GM12878 (cell line): ENCODE results near the gene CCDC172. TPM values are rescaled to one million over a fixed set of nuclear protein-coding genes. Genes with fewer than 3 reads are reported as not detected.

ENCODE experiments used
- ATAC-seq: fragments of 200-7000 bp; cut with Tn5 transposase; 3 replicates; pipeline ENCODE4 v1.9.1; 2020; ENCODE audit warnings: mild to moderate bottlenecking, moderate library complexity
- BruUV-seq: library from RNA; stranded (reverse); fragments of 400-500 nt; replicated peaks from 2 replicates; lab custom pipeline; 2021; lab: Mats Ljungman, UMichigan
- CTCF ChIA-PET: fragments of 300-600 bp; sonication (Branson Sonifier 250); formaldehyde crosslinking; extraction: SDS; loops from one replicate; lab custom pipeline; 2021; ENCODE audit warnings: inconsistent platforms; lab: Yijun Ruan, JAX
- POLR2A ChIA-PET: fragments of 350-600 bp; formaldehyde crosslinking; extraction: SDS; loops from one replicate; lab custom pipeline; 2021; ENCODE audit warnings: inconsistent platforms; lab: Charles Lee
- RAD21 ChIA-PET: fragments of 300-600 bp; sonication (Branson Sonifier 250); formaldehyde crosslinking; loops from one replicate; lab custom pipeline; 2023; ENCODE audit warnings: antibody characterized with exemption; ENCODE audit not compliant: unreplicated experiment; lab: Charles Lee
- SMC1A ChIA-PET: fragments of 300-600 bp; sonication (Branson Sonifier 250); formaldehyde crosslinking; loops from one replicate; lab custom pipeline; 2023; ENCODE audit not compliant: unreplicated experiment, uncharacterized antibody; lab: Charles Lee
- DNase-seq: peaks from one replicate; pipeline ENCODE4 v3.0.0-alpha.2; 2011; ENCODE audit warnings: low read depth, low spot score
- FAIRE-seq: peaks from 3 replicates; lab custom pipeline; 2011; peaks lifted over from hg19 to GRCh38; lab: Jason Lieb, UNC
- H2AFZ ChIP-seq: 2 replicates; pipeline ENCODE4 v1.6.0; 2011; ENCODE audit warnings: low read depth, low read length, control low read depth; ENCODE audit not compliant: control insufficient read depth
- H3K27ac ChIP-seq: 2 replicates; pipeline ENCODE4 v1.5.1; 2011; ENCODE audit warnings: control low read depth; ENCODE audit not compliant: control insufficient read depth, insufficient read depth
- H3K27me3 ChIP-seq, 2 experiments: replicated peaks in 1 of 2; 2 replicates each; pipeline versions ENCODE4 v1.6.0 to v1.6.1; 2011; ENCODE audit warnings: low read length in 1 of 2; ENCODE audit not compliant: control insufficient read depth in 2 of 2, insufficient read depth in 2 of 2
- H3K36me3 ChIP-seq, 2 experiments: 2 replicates each; pipeline ENCODE4 v1.5.1; 2011; ENCODE audit warnings: low read length in 1 of 2; ENCODE audit not compliant: control insufficient read depth in 2 of 2, insufficient read depth in 2 of 2
- H3K4me1 ChIP-seq: 2 replicates; pipeline ENCODE4 v1.6.1; 2011; ENCODE audit warnings: mild to moderate bottlenecking, low read length, moderate library complexity, mixed read lengths; ENCODE audit not compliant: control insufficient read depth, insufficient read depth
- H3K4me2 ChIP-seq: 2 replicates; pipeline ENCODE4 v1.6.0; 2011; ENCODE audit warnings: control low read depth; ENCODE audit not compliant: control insufficient read depth, insufficient read depth
- H3K4me3 ChIP-seq: fragments of 200-600 bp; sonication (generic); 2 replicates; pipeline ENCODE4 v1.5.1; 2016
- H3K79me2 ChIP-seq: 2 replicates; pipeline ENCODE4 v1.6.0; 2011; ENCODE audit warnings: low read length; ENCODE audit not compliant: control insufficient read depth, insufficient read depth
- H3K9ac ChIP-seq: 2 replicates; pipeline ENCODE4 v1.8.0; 2011; ENCODE audit warnings: low read length, control low read depth, mixed read lengths; ENCODE audit not compliant: control insufficient read depth, insufficient read depth
- H3K9me3 ChIP-seq: replicated peaks from 3 replicates; pipeline ENCODE4 v1.5.1; 2011; ENCODE audit warnings: mild to moderate bottlenecking, low read length; ENCODE audit not compliant: control insufficient read depth, insufficient read depth
- H4K20me1 ChIP-seq: 2 replicates; pipeline ENCODE4 v1.6.0; 2011; ENCODE audit not compliant: control insufficient read depth, insufficient read depth
- BMI1 ChIP-seq: fragments of 450-650 bp; IDR thresholded peaks from 2 replicates; pipeline ENCODE4 v1.6.1; 2016; ENCODE audit warnings: mild to moderate bottlenecking, moderate library complexity, borderline replicate concordance
- CEBPZ ChIP-seq: fragments of 150-350 bp; IDR thresholded peaks from 2 replicates; pipeline ENCODE4 v1.6.1; 2016; ENCODE audit warnings: low read depth, low read length
- CHD2 ChIP-seq: IDR thresholded peaks from 2 replicates; pipeline ENCODE4 v1.6.1; 2011; ENCODE audit warnings: low read depth, low read length, improper control_type of control experiment, borderline replicate concordance
- GATAD2B ChIP-seq: fragments of 450-650 bp; conservative IDR thresholded peaks from 2 replicates; pipeline ENCODE4 v1.6.1; 2017; ENCODE audit warnings: low read depth, mild to moderate bottlenecking, moderate library complexity
- HDAC2 ChIP-seq: fragments of 200-600 bp; sonication (generic); IDR thresholded peaks from 2 replicates; pipeline ENCODE4 v1.6.1; 2017
- LARP7 ChIP-seq: fragments of 450-650 bp; IDR thresholded peaks from 2 replicates; pipeline ENCODE4 v1.6.1; 2017; ENCODE audit warnings: mild to moderate bottlenecking
- MYC ChIP-seq: IDR thresholded peaks from 2 replicates; pipeline ENCODE4 v1.6.1; 2011; ENCODE audit warnings: mild to moderate bottlenecking, low read length, moderate library complexity, inconsistent platforms; ENCODE audit not compliant: insufficient read depth, insufficient replicate concordance, insufficient read length, severe bottlenecking
- NFIC ChIP-seq: IDR thresholded peaks from 2 replicates; pipeline ENCODE4 v1.6.1; 2012; ENCODE audit warnings: low read depth, mild to moderate bottlenecking, inconsistent platforms, low read length, moderate library complexity
- NFYB ChIP-seq: IDR thresholded peaks from 2 replicates; pipeline ENCODE4 v1.6.1; 2011; ENCODE audit warnings: low read depth, mild to moderate bottlenecking, low read length, improper control_type of control experiment, moderate library complexity; ENCODE audit not compliant: insufficient read depth
- RELA ChIP-seq: fragments of 450-650 bp; IDR thresholded peaks from 2 replicates; pipeline ENCODE4 v1.8.0; 2014; ENCODE audit warnings: borderline replicate concordance; ENCODE audit not compliant: partially characterized antibody
- STAT1 ChIP-seq: fragments of 450-650 bp; conservative IDR thresholded peaks from 2 replicates; pipeline ENCODE4 v1.6.1; 2014; ENCODE audit warnings: antibody characterized with exemption, mild to moderate bottlenecking
- ZBTB4 ChIP-seq: fragments of 450-650 bp; formaldehyde crosslinking; IDR thresholded peaks from 2 replicates; pipeline ENCODE4 v1.4.0; 2022; ENCODE audit warnings: mild to moderate bottlenecking, moderate library complexity
- WGBS: methylation state at CpG from one replicate; pipeline ENCODE4 v1.1.6; 2016; ENCODE audit warnings: low lambda C conversion rate; ENCODE audit not compliant: insufficient replicate concordance, insufficient coverage; ENCODE audit errors: missing lambda C conversion rate; 5-methylcytosine and 5-hydroxymethylcytosine counted together
- in situ Hi-C: fragments of 300-500 bp; cut with MboI; formaldehyde crosslinking; loops from 9 replicates; pipeline ENCODE4 v1.14.3; 2018; ENCODE audit warnings: mixed read lengths
- intact Hi-C: fragments of 100-400 bp; cut with micrococcal nuclease; formaldehyde crosslinking; loops from one replicate; pipeline ENCODE4 v1.14.2; 2022; ENCODE audit not compliant: unreplicated experiment
- polyA plus RNA-seq, 11 experiments: library from polyadenylated mRNA; depleted of rRNA in 4 of 11; unstranded in 6 of 11; stranded (reverse) in 5 of 11; fragments of >200 nt; fragmentation: Nextera tagmentation in 4 of 11; fragmentation: Illumina TruSeq in 1 of 11; extraction: Ambion mirVana in 4 of 11; extraction: Trizol in 1 of 11; gene quantifications; 1 replicate in 1 of 11; 2 replicates in 10 of 11; pipeline versions ENCODE4 v1.2.1 to v1.2.3, GENCODE V29; 2011 to 2016; ENCODE audit warnings: inconsistent platforms in 2 of 11, missing spikeins in 2 of 11, low read depth in 1 of 11
- total RNA-seq, 4 experiments: library from RNA; depleted of rRNA in 3 of 4; stranded (reverse); fragments of >200 nt in 3 of 4; fragmentation: Illumina TruSeq in 1 of 4; extraction: Trizol in 1 of 4; gene quantifications; 2 replicates each; pipeline versions ENCODE4 v1.2.1 to v1.2.3, GENCODE V29; 2013 to 2021

CCDC172 gene
- total and polyA plus RNA-seq, 10 of the 15 experiments (the other 5 are each of a cell fraction or from before 2014, with no cell fraction given): not detected

GRCh38 chr10:116331815-116332214 is 7.6 kb downstream of the CCDC172 start:
- intact Hi-C loops: no loop called here
- Histone ChIP-seq H3K4me1 (no peaks in the 10 kb centered on the region), H3K27ac (no peak overlapping the region), H2AFZ (no peak overlapping the region), H3K36me3 (no peaks in the 10 kb centered on the region), H3K9me3 (no peaks in the 10 kb centered on the region), H3K27me3 (no peaks in the 10 kb centered on the region), H3K4me2 (no peak overlapping the region), H3K9ac (no peak overlapping the region), H4K20me1 (no peaks in the 10 kb centered on the region), H3K4me3 (no peak overlapping the region), H3K79me2 (no peaks in the 10 kb centered on the region)
- no TSS peak for BruUV-seq
- 0% methylated on average over 2 of the region's 2 CpGs for WGBS
- SMC1A ChIA-PET: no interaction called here
- CTCF ChIA-PET: no interaction called here
- RAD21 ChIA-PET: no interaction called here
- POLR2A ChIA-PET: no interaction called here
- DNase-seq: no peak
- in situ Hi-C loops: no loop called here
- FAIRE-seq: no peak
- no peak for TF ChIP-seq MYC
- ATAC-seq: no peak

- Histone ChIP-seq H3K27me3 (no peaks in the 10 kb centered on the region), H3K27ac (no peak overlapping the region), H3K79me2 (no peaks in the 10 kb centered on the region), H3K36me3 (no peaks in the 10 kb centered on the region), H3K4me2 (no peak overlapping the region), H4K20me1 (no peaks in the 10 kb centered on the region), H3K4me1 (no peaks in the 10 kb centered on the region), H2AFZ (no peak overlapping the region), H3K9ac (no peak overlapping the region), H3K9me3 (no peaks in the 10 kb centered on the region), H3K4me3 (no peak overlapping the region)
- in situ Hi-C loops: no loop called here
- WGBS: 0% methylated on average over 2 of the region's 2 CpGs
- ATAC-seq (no peak), FAIRE-seq (no peak), DNase-seq (no peak)
- CTCF ChIA-PET: no interaction called here
- SMC1A ChIA-PET: no interaction called here
- POLR2A ChIA-PET: no interaction called here
- RAD21 ChIA-PET: no interaction called here
- BruUV-seq: no TSS peak
- intact Hi-C loops: no loop called here
- no peak for TF ChIP-seq GATAD2B
- no peak for TF ChIP-seq NFYB
- TF ChIP-seq CEBPZ: no peak
- no peak for TF ChIP-seq CHD2
- TF ChIP-seq STAT1: no peak
- TF ChIP-seq ZBTB4 (CRISPR knock-in tag): no peak
- TF ChIP-seq RELA: no peak
- TF ChIP-seq NFIC: no peak
- no peak for TF ChIP-seq LARP7
- TF ChIP-seq HDAC2: no peak
- TF ChIP-seq BMI1: no peak
These were observed 12.6 kb downstream of the CCDC172 start for GRCh38 chr10:116336866-116337265.
